Ishikawa (cell line): ENCODE measurements around the gene PAPOLB.

Experiments used
- EP300 ChIP-seq: IDR thresholded peaks from 2 replicates; pipeline ENCODE4 v1.6.1; 2012; ENCODE audit warnings: borderline replicate concordance
- TF ChIP-seq, protein P1 (sequence below): IDR thresholded peaks from 2 replicates; pipeline ENCODE4 v1.6.1; 2012; ENCODE audit warnings: low read depth, mild to moderate bottlenecking

DNA sequence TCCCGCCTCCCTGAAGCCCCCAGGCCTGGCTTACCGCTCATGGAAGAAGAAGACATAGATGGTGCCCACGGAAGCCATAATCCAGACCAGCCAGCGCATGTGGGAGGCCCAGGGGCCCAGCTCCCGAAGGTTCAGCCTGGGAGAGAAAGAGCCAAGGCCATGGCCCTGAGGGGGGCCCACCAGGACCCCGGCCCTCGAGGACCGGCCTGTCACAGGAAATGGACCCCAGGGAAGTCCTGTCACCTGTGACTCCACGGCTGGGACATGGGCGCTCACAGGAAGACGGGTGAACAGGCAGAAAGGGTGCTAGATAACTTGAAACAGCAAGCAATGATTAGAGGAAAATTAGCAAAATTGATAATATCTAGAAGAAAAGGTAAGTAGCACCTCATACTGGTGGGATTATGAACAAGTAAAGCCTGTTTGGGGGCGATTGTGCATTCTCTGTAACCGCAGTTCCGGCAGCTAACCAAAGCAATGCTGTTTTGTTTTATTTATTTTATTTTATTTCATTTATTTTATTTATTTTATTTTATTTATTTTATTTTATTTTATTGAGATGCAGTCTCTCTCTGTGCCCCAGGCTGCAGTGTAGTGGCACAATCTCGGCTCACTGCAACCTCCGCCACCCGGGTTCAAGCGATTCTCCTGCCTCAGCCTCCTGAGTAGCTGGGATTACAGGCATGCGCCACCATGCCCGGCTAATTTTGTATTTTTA, 49.4 kb upstream of the PAPOLB start:
- TF ChIP-seq EP300: no peak
- TF ChIP-seq, protein P1, sequence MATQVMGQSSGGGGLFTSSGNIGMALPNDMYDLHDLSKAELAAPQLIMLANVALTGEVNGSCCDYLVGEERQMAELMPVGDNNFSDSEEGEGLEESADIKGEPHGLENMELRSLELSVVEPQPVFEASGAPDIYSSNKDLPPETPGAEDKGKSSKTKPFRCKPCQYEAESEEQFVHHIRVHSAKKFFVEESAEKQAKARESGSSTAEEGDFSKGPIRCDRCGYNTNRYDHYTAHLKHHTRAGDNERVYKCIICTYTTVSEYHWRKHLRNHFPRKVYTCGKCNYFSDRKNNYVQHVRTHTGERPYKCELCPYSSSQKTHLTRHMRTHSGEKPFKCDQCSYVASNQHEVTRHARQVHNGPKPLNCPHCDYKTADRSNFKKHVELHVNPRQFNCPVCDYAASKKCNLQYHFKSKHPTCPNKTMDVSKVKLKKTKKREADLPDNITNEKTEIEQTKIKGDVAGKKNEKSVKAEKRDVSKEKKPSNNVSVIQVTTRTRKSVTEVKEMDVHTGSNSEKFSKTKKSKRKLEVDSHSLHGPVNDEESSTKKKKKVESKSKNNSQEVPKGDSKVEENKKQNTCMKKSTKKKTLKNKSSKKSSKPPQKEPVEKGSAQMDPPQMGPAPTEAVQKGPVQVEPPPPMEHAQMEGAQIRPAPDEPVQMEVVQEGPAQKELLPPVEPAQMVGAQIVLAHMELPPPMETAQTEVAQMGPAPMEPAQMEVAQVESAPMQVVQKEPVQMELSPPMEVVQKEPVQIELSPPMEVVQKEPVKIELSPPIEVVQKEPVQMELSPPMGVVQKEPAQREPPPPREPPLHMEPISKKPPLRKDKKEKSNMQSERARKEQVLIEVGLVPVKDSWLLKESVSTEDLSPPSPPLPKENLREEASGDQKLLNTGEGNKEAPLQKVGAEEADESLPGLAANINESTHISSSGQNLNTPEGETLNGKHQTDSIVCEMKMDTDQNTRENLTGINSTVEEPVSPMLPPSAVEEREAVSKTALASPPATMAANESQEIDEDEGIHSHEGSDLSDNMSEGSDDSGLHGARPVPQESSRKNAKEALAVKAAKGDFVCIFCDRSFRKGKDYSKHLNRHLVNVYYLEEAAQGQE: no peak
